COLO668 (cell line): Measurements from ENCODE around the gene PITPNB.

Experiments used
- DNase-seq: peaks from one replicate; lab custom pipeline; 2025; ENCODE audit not compliant: unreplicated experiment; lab: John Stamatoyannopoulos, UW

Gene PITPNB

GRCh38 chr22:27804470-27805297 is 114.4 kb downstream of the PITPNB start:
- peak; percentile 66 for DNase-seq

GRCh38 chr22:27803841-27804415 is 115.1 kb downstream of the PITPNB start:
- no peak for DNase-seq

- DNase-seq = no peak
These were observed 116.5 kb downstream of the PITPNB start for GRCh38 chr22:27802346-27803073.
